Right lobe of liver (tissue), 6 donors: ENCODE data around the gene TCF7L2. TPM values are rescaled to one million over a fixed set of nuclear protein-coding genes. Genes with fewer than 3 reads are reported as not detected.

Source experiments
- ATAC-seq, 4 donors: fragments of 200-7000 bp; cut with Tn5 transposase; one replicate each; pipeline ENCODE4 v1.9.1; 2020; ENCODE audit warnings: mild to moderate bottlenecking in 4 of 4, moderate library complexity in 4 of 4
- DNase-seq, 3 donors: peaks; one replicate each; pipeline ENCODE4 v3.0.0-alpha.2; 2020
- H3K27ac ChIP-seq, 3 donors: fragments of 200-600 bp; one replicate each; pipeline ENCODE4 v1.8.0; 2022
- H3K27me3 ChIP-seq, 2 donors: fragments of 200-600 bp; one replicate each; pipeline ENCODE4 v1.8.0; 2022
- H3K36me3 ChIP-seq, 4 donors: fragments of 200-600 bp; sonication (generic) in 1 of 4; one replicate each; pipeline versions ENCODE4 v1.5.1 to v1.8.0; 2017 to 2022; ENCODE audit warnings: control low read depth in 1 of 4
- H3K4me1 ChIP-seq, 4 donors: fragments of 200-600 bp; sonication (generic) in 1 of 4; one replicate each; pipeline versions ENCODE4 v1.5.1 to v1.8.0; 2017 to 2022; ENCODE audit warnings: control low read depth in 1 of 4
- H3K4me3 ChIP-seq, 3 donors: fragments of 200-600 bp; one replicate each; pipeline ENCODE4 v1.8.0; 2022
- H3K9me3 ChIP-seq, 4 donors: fragments of 200-600 bp; sonication (generic) in 1 of 4; one replicate each; pipeline versions ENCODE4 v1.5.1 to v1.8.0; 2017 to 2022; ENCODE audit warnings: control low read depth in 1 of 4
- CTCF ChIP-seq, 4 donors: fragments of 200-600 bp in 3 of 4; fragments of 450-650 bp in 1 of 4; IDR thresholded peaks; one replicate each; pipeline versions ENCODE4 v1.5.1 to v1.8.0; 2016 to 2022; ENCODE audit warnings: antibody characterized with exemption in 4 of 4, mild to moderate bottlenecking in 2 of 4
- POLR2A ChIP-seq: fragments of 450-650 bp; IDR thresholded peaks from one replicate; pipeline ENCODE4 v1.6.1; 2017; ENCODE audit warnings: antibody characterized with exemption, mild to moderate bottlenecking
- WGBS: methylation state at CpG from one replicate; pipeline ENCODE4 v1.1.6; 2018; ENCODE audit warnings: low coverage, low lambda C conversion rate; ENCODE audit not compliant: insufficient coverage; ENCODE audit errors: missing lambda C conversion rate; 5-methylcytosine and 5-hydroxymethylcytosine counted together
- intact Hi-C, 2 donors: fragments of 100-400 bp; cut with DNase I; formaldehyde crosslinking; loops; one replicate each; pipeline versions ENCODE4 v1.11.2 to v1.14.1; 2022
- total RNA-seq, 6 experiments: library from RNA; depleted of rRNA in 2 of 6; stranded (reverse); fragments of >200 nt in 2 of 6; fragmentation: NEBNext Ultra II Directional in 3 of 6; extraction: Animal tissue kit (Norgen Biotek cat#: 25700) in 3 of 6; gene quantifications; one replicate each; pipeline versions ENCODE4 v1.1.0 to v1.2.4, GENCODE V29; 2016 to 2023
- donor health status: DM: no; HTN: yes; CAD: no.
- donor health status: DM: no; HTN: no; CAD: no.
- donor health status: DM: no; HTN: no; CAD: no.
- donor health status: DM: no; HTN: yes; CAD: no.
- donor health status: DM: no; HTN: yes; CAD: no.

TCF7L2 gene
- total RNA-seq, 6 experiments from 2014 or later: 9.4 to 33.2 (median 16.7) TPM

GRCh38 chr10:112973805-112974204 lies 23.8 kb downstream of the TCF7L2 start:
- Histone ChIP-seq H3K27ac (no peak overlapping the region), H3K27me3 (no peaks in the 10 kb centered on the region), H3K4me1 (no peaks in the 10 kb centered on the region), H3K4me3 (no peak overlapping the region), H3K9me3 (no peaks in the 10 kb centered on the region), H3K36me3 (peaks cover 0 to 11% (median 6%) of the 10 kb centered on the region in 4 donors)
- no peak for ATAC-seq
- intact Hi-C loops: no loop called here
- WGBS: 92% methylated on average over 5 of the region's 5 CpGs
- no peak for TF ChIP-seq POLR2A
- no peak for TF ChIP-seq CTCF (IDR thresholded peaks at IDR 0.05)
- no peak for DNase-seq

GRCh38 chr10:112977426-112977898 lies 27.4 kb downstream of the TCF7L2 start:
- DNase-seq (no peak), ATAC-seq (no peak)
- H3K4me3 ChIP-seq: no peak overlapping the region
- peaks cover 0 to 13% (median 5%) of the 10 kb centered on the region in 4 donors for H3K36me3 ChIP-seq
- 94% methylated on average over 12 of the region's 12 CpGs for WGBS
- no peaks in the 10 kb centered on the region for H3K27me3 ChIP-seq
- intact Hi-C loops: no loop called here
- no peaks in the 10 kb centered on the region for H3K4me1 ChIP-seq
- H3K9me3 ChIP-seq: no peaks in the 10 kb centered on the region
- no peak for TF ChIP-seq POLR2A
- no peak for TF ChIP-seq CTCF (IDR thresholded peaks at IDR 0.05)
- H3K27ac ChIP-seq: no peak overlapping the region

- Histone ChIP-seq H3K4me1 (no peaks in the 10 kb centered on the region), H3K36me3 (peaks cover 0 to 9% (median 3%) of the 10 kb centered on the region in 4 donors), H3K27me3 (no peaks in the 10 kb centered on the region), H3K9me3 (no peaks in the 10 kb centered on the region), H3K27ac (no peak overlapping the region), H3K4me3 (no peak overlapping the region)
- intact Hi-C loops: no loop called here
- no peak for TF ChIP-seq CTCF (IDR thresholded peaks at IDR 0.05)
- TF ChIP-seq POLR2A: no peak
- 100% methylated on average over 2 of the region's 2 CpGs for WGBS
- ATAC-seq: no peak
- DNase-seq: no peak
These were observed 29.9 kb downstream of the TCF7L2 start for GRCh38 chr10:112979927-112980326.

- Histone ChIP-seq H3K4me3 (no peak overlapping the region), H3K27me3 (no peaks in the 10 kb centered on the region), H3K27ac (no peak overlapping the region), H3K9me3 (no peaks in the 10 kb centered on the region), H3K36me3 (peaks cover 0 to 5% (median 1%) of the 10 kb centered on the region in 4 donors), H3K4me1 (peaks cover 0 to 6% (median 0%) of the 10 kb centered on the region in 4 donors)
- intact Hi-C loops: no loop called here
- 71% methylated on average over 2 of the region's 2 CpGs for WGBS
- DNase-seq (no peak), ATAC-seq (no peak)
- TF ChIP-seq CTCF (IDR thresholded peaks at IDR 0.05): no peak
- TF ChIP-seq POLR2A: no peak
These were observed 30.9 kb downstream of the TCF7L2 start for GRCh38 chr10:112980937-112981336.

GRCh38 chr10:112981553-112981952 lies 31.5 kb downstream of the TCF7L2 start:
- no peak overlapping the region for H3K4me3 ChIP-seq
- H3K27ac ChIP-seq: no peak overlapping the region
- WGBS: 79% methylated on average over 7 of the region's 7 CpGs
- TF ChIP-seq POLR2A (no peak), CTCF (IDR thresholded peaks at IDR 0.05) (no peak)
- H3K36me3 ChIP-seq: peaks cover 0 to 3% (median 1%) of the 10 kb centered on the region in 4 donors
- no peaks in the 10 kb centered on the region for H3K9me3 ChIP-seq
- intact Hi-C loops: no loop called here
- H3K27me3 ChIP-seq: no peaks in the 10 kb centered on the region
- peaks cover 0 to 6% (median 0%) of the 10 kb centered on the region in 4 donors for H3K4me1 ChIP-seq
- DNase-seq (no peak), ATAC-seq (no peak)
